K562 (cell line): Measurements from ENCODE around the gene PACSIN1. TPM values are rescaled to one million over a fixed set of nuclear protein-coding genes. Genes with fewer than 3 reads are reported as not detected.

Experiments
- DDX20 ChIP-seq: fragments of 450-650 bp; IDR thresholded peaks from 2 replicates; pipeline ENCODE4 v1.6.1; 2016; ENCODE audit warnings: missing genetic modification characterization, low read depth, mild to moderate bottlenecking, missing compliant biosample characterization, moderate library complexity
- ELF2 ChIP-seq: fragments of 250-450 bp; sonication (Bioruptor Pico); IDR thresholded peaks from 2 replicates; pipeline ENCODE4 v1.5.0; 2021; ENCODE audit warnings: mild to moderate bottlenecking
- FUS ChIP-seq: fragments of 200-400 bp; formaldehyde crosslinking; optimal IDR thresholded peaks from 2 replicates; pipeline ENCODE3; 2017; ENCODE audit warnings: low read depth, low read length
- NR3C1 ChIP-seq: sonication (generic); formaldehyde crosslinking; IDR thresholded peaks from 2 replicates; pipeline ENCODE4 v1.8.1; 2022; ENCODE audit warnings: missing genetic modification reagents
- USF1 ChIP-seq: sonication (generic); formaldehyde crosslinking; IDR thresholded peaks from 2 replicates; pipeline ENCODE4 v1.9.0; 2022; ENCODE audit warnings: mild to moderate bottlenecking, missing genetic modification reagents
- VEZF1 ChIP-seq: fragments of 200-800 bp; sonication (Bioruptor generic); IDR thresholded peaks from 2 replicates; pipeline ENCODE4 v1.6.1; 2017; ENCODE audit warnings: missing genetic modification characterization, missing compliant biosample characterization
- ZBTB11 ChIP-seq, 3 experiments: fragments of 200-800 bp in 1 of 3; fragments of 250-450 bp in 1 of 3; fragments of 450-650 bp in 1 of 3; sonication (Bioruptor Pico) in 1 of 3; sonication (Bioruptor generic) in 1 of 3; formaldehyde crosslinking in 1 of 3; IDR thresholded peaks; 2 replicates each; pipeline versions ENCODE4 v1.6.1 to v1.8.0; 2016 to 2022; ENCODE audit warnings: mild to moderate bottlenecking in 2 of 3, missing genetic modification characterization in 2 of 3, missing compliant biosample characterization in 1 of 3, moderate library complexity in 1 of 3
- ZFPM2 ChIP-seq: fragments of 250-450 bp; sonication (Bioruptor Pico); IDR thresholded peaks from 2 replicates; pipeline ENCODE4 v1.5.1; 2022; ENCODE audit warnings: mild to moderate bottlenecking
- ZNF197 ChIP-seq: fragments of 200-800 bp; sonication (Bioruptor generic); IDR thresholded peaks from 2 replicates; pipeline ENCODE4 v1.6.1; 2016; ENCODE audit warnings: low read depth, missing genetic modification characterization, missing compliant biosample characterization
- ZNF253 ChIP-seq: fragments of 250-450 bp; sonication (Bioruptor Pico); conservative IDR thresholded peaks from 2 replicates; pipeline ENCODE4 v1.6.1; 2021; ENCODE audit warnings: mild to moderate bottlenecking
- ZNF263 ChIP-seq: sonication (generic); formaldehyde crosslinking; IDR thresholded peaks from 2 replicates; pipeline ENCODE4 v1.8.0; 2022; ENCODE audit warnings: mild to moderate bottlenecking, missing genetic modification reagents, borderline replicate concordance
- ZNF639 ChIP-seq, 2 experiments: fragments of 200-800 bp in 1 of 2; sonication (Bioruptor generic) in 1 of 2; sonication (generic) in 1 of 2; formaldehyde crosslinking in 1 of 2; IDR thresholded peaks in 1 of 2; conservative IDR thresholded peaks in 1 of 2; 2 replicates each; pipeline versions ENCODE4 v1.5.0 to v1.6.1; 2016 to 2020; ENCODE audit warnings: missing compliant biosample characterization in 1 of 2, missing genetic modification characterization in 1 of 2, missing genetic modification reagents in 1 of 2
- polyA plus RNA-seq, 8 experiments: library from polyadenylated mRNA; depleted of rRNA in 4 of 8; stranded (reverse) in 5 of 8; unstranded in 3 of 8; fragments of >200 nt; fragmentation: Nextera tagmentation in 2 of 8; fragmentation: Illumina TruSeq in 1 of 8; extraction: Ambion mirVana in 2 of 8; extraction: Trizol in 1 of 8; gene quantifications; 2 replicates each; pipeline versions ENCODE4 v1.2.1 to v1.2.3, GENCODE V29; 2011 to 2014; ENCODE audit warnings: inconsistent platforms in 1 of 8, missing spikeins in 1 of 8
- total RNA-seq, 7 experiments: library from RNA; depleted of rRNA in 6 of 7; stranded (reverse); fragments of >200 nt in 6 of 7; fragmentation: Illumina TruSeq in 2 of 7; extraction: Trizol in 2 of 7; gene quantifications; 2 replicates each; pipeline versions ENCODE4 v1.2.1 to v1.2.3, GENCODE V29; 2011 to 2021; ENCODE audit warnings: low replicate concordance in 1 of 7
- TF ChIP-seq, protein P1 (sequence below): fragments of 250-450 bp; sonication (Bioruptor Pico); IDR thresholded peaks from 2 replicates; pipeline ENCODE4 v1.8.0; 2022; ENCODE audit warnings: inconsistent platforms, mild to moderate bottlenecking, moderate library complexity, borderline replicate concordance

Gene PACSIN1
- total and polyA plus RNA-seq, 9 of the 15 experiments (the other 6 are each of a cell fraction or from before 2014, with no cell fraction given) = 0.01 to 1.7 (median 0.45) TPM

- TF ChIP-seq ZBTB11 (CRISPR knock-in tag; IDR thresholded peaks at IDR 0.05) = peak in 1 of 3 experiments; percentile 80; a peak in 2 of 6 replicates
- peak in 1 of 2 experiments; percentile 69; a peak in 2 of 4 replicates for TF ChIP-seq ZNF639 (CRISPR knock-in tag; conservative IDR thresholded peaks at IDR 0.05 in 1 of 2, IDR thresholded peaks at IDR 0.05 in 1 of 2)
- TF ChIP-seq NR3C1 (CRISPR knock-in tag) = no peak
- TF ChIP-seq ELF2 (CRISPR knock-in tag) = no peak
- no peak for TF ChIP-seq USF1
- TF ChIP-seq ZFPM2 = no peak
- TF ChIP-seq ZNF197 (CRISPR knock-in tag) = 0 out of 2 replicates have a peak, but pooled peaks have one; percentile 57
- TF ChIP-seq VEZF1 (CRISPR knock-in tag) = peak; percentile 96
- TF ChIP-seq, protein P1, sequence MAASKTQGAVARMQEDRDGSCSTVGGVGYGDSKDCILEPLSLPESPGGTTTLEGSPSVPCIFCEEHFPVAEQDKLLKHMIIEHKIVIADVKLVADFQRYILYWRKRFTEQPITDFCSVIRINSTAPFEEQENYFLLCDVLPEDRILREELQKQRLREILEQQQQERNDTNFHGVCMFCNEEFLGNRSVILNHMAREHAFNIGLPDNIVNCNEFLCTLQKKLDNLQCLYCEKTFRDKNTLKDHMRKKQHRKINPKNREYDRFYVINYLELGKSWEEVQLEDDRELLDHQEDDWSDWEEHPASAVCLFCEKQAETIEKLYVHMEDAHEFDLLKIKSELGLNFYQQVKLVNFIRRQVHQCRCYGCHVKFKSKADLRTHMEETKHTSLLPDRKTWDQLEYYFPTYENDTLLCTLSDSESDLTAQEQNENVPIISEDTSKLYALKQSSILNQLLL = no peak
- no peak for TF ChIP-seq ZNF253 (CRISPR knock-in tag)
- TF ChIP-seq DDX20 (tag) = no peak
- no peak for TF ChIP-seq FUS
- TF ChIP-seq ZNF263 (CRISPR knock-in tag) = no peak
Observed at GRCh38 chr6:34562861-34563512, 97.1 kb downstream of the PACSIN1 start (continued).
